H9 (cell line): ENCODE results near the gene FAM110C. TPM values are rescaled to one million over a fixed set of nuclear protein-coding genes. Genes with fewer than 3 reads are reported as not detected.

Experiments
- DNase-seq: peaks from one replicate; pipeline ENCODE4 v3.0.0-alpha.2; 2017
- H2AFZ ChIP-seq: one replicate; pipeline ENCODE4 v1.6.1; 2013; ENCODE audit warnings: mild to moderate bottlenecking, low read length, control low read depth, moderate library complexity
- H2AK5ac ChIP-seq: 2 replicates; pipeline ENCODE4 v1.6.1; 2013; ENCODE audit warnings: low read length, control low read depth, mixed read lengths; ENCODE audit not compliant: insufficient read length
- H2BK120ac ChIP-seq: one replicate; pipeline ENCODE4 v1.6.1; 2013; ENCODE audit warnings: low read depth, mild to moderate bottlenecking, low read length, control low read depth, inconsistent platforms; ENCODE audit not compliant: poor library complexity, severe bottlenecking
- H2BK12ac ChIP-seq: 2 replicates; pipeline ENCODE4 v1.6.1; 2013; ENCODE audit warnings: low read length, control low read depth, mixed read lengths, low read depth; ENCODE audit not compliant: insufficient read length
- H2BK15ac ChIP-seq: 2 replicates; pipeline ENCODE4 v1.6.1; 2013; ENCODE audit warnings: low read depth, low read length, control low read depth
- H2BK20ac ChIP-seq: one replicate; pipeline ENCODE4 v1.6.1; 2013; ENCODE audit warnings: low read depth, mild to moderate bottlenecking, low read length, control low read depth, inconsistent platforms; ENCODE audit not compliant: poor library complexity, severe bottlenecking
- H2BK5ac ChIP-seq: 2 replicates; pipeline ENCODE4 v1.6.1; 2013; ENCODE audit warnings: low read length, control low read depth, mixed read lengths; ENCODE audit not compliant: insufficient read length
- H3K14ac ChIP-seq: 2 replicates; pipeline ENCODE4 v1.6.1; 2013; ENCODE audit warnings: low read length, control low read depth; ENCODE audit not compliant: insufficient read depth
- H3K18ac ChIP-seq: 2 replicates; pipeline ENCODE4 v1.6.1; 2013; ENCODE audit warnings: low read depth, mild to moderate bottlenecking, mixed read lengths, low read length, control low read depth; ENCODE audit not compliant: insufficient read length
- H3K23ac ChIP-seq: 2 replicates; pipeline ENCODE4 v1.6.1; 2013; ENCODE audit warnings: low read length, control low read depth, mixed read lengths, low read depth; ENCODE audit not compliant: insufficient read length
- H3K23me2 ChIP-seq: 2 replicates; pipeline ENCODE4 v1.6.1; 2013; ENCODE audit warnings: low read depth, mild to moderate bottlenecking, mixed read lengths, low read length, control low read depth; ENCODE audit not compliant: insufficient read length, poor library complexity, severe bottlenecking
- H3K27ac ChIP-seq: 2 replicates; pipeline ENCODE4 v1.5.1; 2013; ENCODE audit warnings: low read length, control low read depth, mixed read lengths, low read depth; ENCODE audit not compliant: insufficient read length
- H3K27me3 ChIP-seq: 2 replicates; pipeline ENCODE4 v1.6.1; 2013; ENCODE audit warnings: low read length, control low read depth, inconsistent platforms; ENCODE audit not compliant: insufficient read depth
- H3K4ac ChIP-seq: 2 replicates; pipeline ENCODE4 v1.6.1; 2013; ENCODE audit warnings: low read depth, mild to moderate bottlenecking, control low read depth, inconsistent platforms, low read length, moderate library complexity
- H3K4me1 ChIP-seq: 2 replicates; pipeline ENCODE4 v1.6.1; 2013; ENCODE audit warnings: low read length, control low read depth, inconsistent platforms; ENCODE audit not compliant: insufficient read depth
- H3K4me2 ChIP-seq: 2 replicates; pipeline ENCODE4 v1.6.1; 2013; ENCODE audit warnings: low read length, control low read depth, mixed read lengths; ENCODE audit not compliant: insufficient read length, insufficient read depth
- H3K56ac ChIP-seq: 2 replicates; pipeline ENCODE4 v1.6.1; 2013; ENCODE audit warnings: low read depth, mild to moderate bottlenecking, mixed read lengths, low read length, control low read depth; ENCODE audit not compliant: insufficient read length
- H3K79me1 ChIP-seq: 2 replicates; pipeline ENCODE4 v1.6.1; 2013; ENCODE audit warnings: low read depth, mild to moderate bottlenecking, moderate library complexity, low read length, control low read depth, inconsistent platforms; ENCODE audit not compliant: insufficient read depth, poor library complexity, severe bottlenecking
- H3K79me2 ChIP-seq: 2 replicates; pipeline ENCODE4 v1.6.1; 2013; ENCODE audit warnings: low read length, control low read depth, inconsistent platforms; ENCODE audit not compliant: insufficient read depth
- H3K9ac ChIP-seq: 2 replicates; pipeline ENCODE4 v1.6.1; 2013; ENCODE audit warnings: low read length, control low read depth, mixed read lengths; ENCODE audit not compliant: insufficient read length; ENCODE audit errors: extremely low read depth
- H3K9me3 ChIP-seq: one replicate; pipeline ENCODE4 v1.6.1; 2013; ENCODE audit warnings: low read depth, low read length, inconsistent platforms; ENCODE audit not compliant: control insufficient read depth
- H3T11ph ChIP-seq: one replicate; pipeline ENCODE4 v1.6.1; 2013; ENCODE audit warnings: mild to moderate bottlenecking, low read length, control low read depth, inconsistent platforms
- H4K20me1 ChIP-seq: one replicate; pipeline ENCODE4 v1.6.1; 2013; ENCODE audit not compliant: control insufficient read depth, insufficient read length, insufficient read depth
- H4K5ac ChIP-seq: 2 replicates; pipeline ENCODE4 v1.6.1; 2013; ENCODE audit warnings: low read depth, mild to moderate bottlenecking, mixed read lengths, low read length, control low read depth; ENCODE audit not compliant: insufficient read length
- H4K8ac ChIP-seq: replicated peaks from 2 replicates; pipeline ENCODE4 v1.6.1; 2013; ENCODE audit warnings: low read length, control low read depth, mixed read lengths, low read depth; ENCODE audit not compliant: insufficient read length
- H4K91ac ChIP-seq: 2 replicates; pipeline ENCODE4 v1.6.1; 2013; ENCODE audit warnings: low read depth, mild to moderate bottlenecking, moderate library complexity, mixed read lengths, low read length, control low read depth; ENCODE audit not compliant: insufficient read length
- H3K27ac Mint-ChIP-seq, 3 experiments: 2 replicates in 2 of 3; 3 replicates in 1 of 3; pipeline ENCODE4 v1.8.0; 2020 to 2021; ENCODE audit warnings: mixed read lengths in 3 of 3, mild to moderate bottlenecking in 1 of 3, moderate library complexity in 1 of 3
- H3K27me3 Mint-ChIP-seq: 2 replicates; pipeline ENCODE4 v1.8.0; 2021; ENCODE audit warnings: low read depth, mild to moderate bottlenecking, moderate library complexity, mixed read lengths
- H3K36me3 Mint-ChIP-seq, 3 experiments: 2 replicates in 2 of 3; 3 replicates in 1 of 3; pipeline ENCODE4 v1.8.0; 2020 to 2021; ENCODE audit warnings: low read depth in 3 of 3, mixed read lengths in 3 of 3; ENCODE audit not compliant: insufficient read depth in 1 of 3
- H3K4me1 Mint-ChIP-seq, 2 experiments: 2 replicates each; pipeline ENCODE4 v1.8.0; 2020; ENCODE audit warnings: mixed read lengths in 2 of 2
- H3K4me3 Mint-ChIP-seq, 2 experiments: 2 replicates in 1 of 2; 3 replicates in 1 of 2; pipeline ENCODE4 v1.8.0; 2020 to 2021; ENCODE audit warnings: mild to moderate bottlenecking in 2 of 2, mixed read lengths in 2 of 2, moderate library complexity in 1 of 2
- H3K9me3 Mint-ChIP-seq, 2 experiments: 2 replicates in 1 of 2; 3 replicates in 1 of 2; pipeline ENCODE4 v1.8.0; 2020; ENCODE audit warnings: mild to moderate bottlenecking in 2 of 2, mixed read lengths in 2 of 2, moderate library complexity in 1 of 2
- WGBS: extraction: QIAGEN DNeasy Blood & Tissue Kit; methylation state at CpG from one replicate; pipeline ENCODE4 v1.1.7; 2013; ENCODE audit warnings: missing lambda C conversion rate, low lambda C conversion rate, mixed read lengths; ENCODE audit not compliant: insufficient read length; ENCODE audit errors: extremely low coverage; 5-methylcytosine and 5-hydroxymethylcytosine counted together
- total RNA-seq: library from RNA; stranded (reverse); gene quantifications from 2 replicates; pipeline ENCODE4 v1.2.1, GENCODE V29; 2021
- TF ChIP-seq, protein P1 (sequence below): fragments of 200-600 bp; sonication (generic); conservative IDR thresholded peaks from 3 replicates; pipeline ENCODE4 v1.8.0; 2021; ENCODE audit warnings: antibody characterized with exemption, mild to moderate bottlenecking

Gene FAM110C
- total RNA-seq, 1 experiment from 2014 or later: 3.4 TPM

DNA sequence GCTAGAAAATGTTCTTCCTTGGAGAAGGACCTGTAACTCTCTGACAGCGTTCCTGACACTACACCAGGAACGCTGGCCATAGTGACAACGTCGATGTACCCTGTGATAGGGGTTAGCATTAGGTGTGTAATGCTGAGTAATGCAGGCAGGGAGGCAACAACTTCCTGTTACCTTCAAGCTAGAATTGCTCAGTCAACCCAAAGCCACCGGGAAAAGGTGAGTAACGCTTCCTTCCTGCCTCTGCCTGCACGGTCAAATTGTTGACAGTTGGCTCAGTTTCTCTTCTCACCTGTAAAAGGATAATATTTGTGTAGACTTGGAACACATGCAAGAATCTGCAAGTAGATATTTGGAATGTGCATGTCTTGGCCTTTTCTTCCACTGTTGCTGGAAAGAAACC, 12.7 kb downstream of the FAM110C start:
- peaks cover 7 to 8% of the 10 kb centered on the region in 2 experiments for H3K4me1 Mint-ChIP-seq
- no peak overlapping the region for H4K8ac ChIP-seq
- no peaks in the 10 kb centered on the region; a peak in 1 of 7 replicates for H3K36me3 Mint-ChIP-seq
- no peaks in the 10 kb centered on the region for H3K9me3 ChIP-seq
- no peak overlapping the region for H3K4ac ChIP-seq
- H3K18ac ChIP-seq: no peak overlapping the region
- H3K79me1 ChIP-seq: no peaks in the 10 kb centered on the region
- H3K56ac ChIP-seq: no peak overlapping the region
- H4K20me1 ChIP-seq: no peaks in the 10 kb centered on the region
- DNase-seq: no peak
- no peak overlapping the region for H2BK5ac ChIP-seq
- TF ChIP-seq, protein P1, sequence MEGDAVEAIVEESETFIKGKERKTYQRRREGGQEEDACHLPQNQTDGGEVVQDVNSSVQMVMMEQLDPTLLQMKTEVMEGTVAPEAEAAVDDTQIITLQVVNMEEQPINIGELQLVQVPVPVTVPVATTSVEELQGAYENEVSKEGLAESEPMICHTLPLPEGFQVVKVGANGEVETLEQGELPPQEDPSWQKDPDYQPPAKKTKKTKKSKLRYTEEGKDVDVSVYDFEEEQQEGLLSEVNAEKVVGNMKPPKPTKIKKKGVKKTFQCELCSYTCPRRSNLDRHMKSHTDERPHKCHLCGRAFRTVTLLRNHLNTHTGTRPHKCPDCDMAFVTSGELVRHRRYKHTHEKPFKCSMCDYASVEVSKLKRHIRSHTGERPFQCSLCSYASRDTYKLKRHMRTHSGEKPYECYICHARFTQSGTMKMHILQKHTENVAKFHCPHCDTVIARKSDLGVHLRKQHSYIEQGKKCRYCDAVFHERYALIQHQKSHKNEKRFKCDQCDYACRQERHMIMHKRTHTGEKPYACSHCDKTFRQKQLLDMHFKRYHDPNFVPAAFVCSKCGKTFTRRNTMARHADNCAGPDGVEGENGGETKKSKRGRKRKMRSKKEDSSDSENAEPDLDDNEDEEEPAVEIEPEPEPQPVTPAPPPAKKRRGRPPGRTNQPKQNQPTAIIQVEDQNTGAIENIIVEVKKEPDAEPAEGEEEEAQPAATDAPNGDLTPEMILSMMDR: no peak
- H4K91ac ChIP-seq: no peak overlapping the region
- H2BK12ac ChIP-seq: no peak overlapping the region
- H3K27ac ChIP-seq: no peak overlapping the region
- H3K4me1 ChIP-seq: no peaks in the 10 kb centered on the region
- H3K9me3 Mint-ChIP-seq: no peaks in the 10 kb centered on the region
- no peak overlapping the region for H2AK5ac ChIP-seq
- H3K4me3 Mint-ChIP-seq: no peak overlapping the region
- no peak overlapping the region for H3K9ac ChIP-seq
- H3K27me3 ChIP-seq: no peaks in the 10 kb centered on the region
- no peak overlapping the region for H2BK120ac ChIP-seq
- no peak overlapping the region for H3T11ph ChIP-seq
- no peak overlapping the region for H3K4me2 ChIP-seq
- no peak overlapping the region for H3K23ac ChIP-seq
- no peaks in the 10 kb centered on the region for H3K23me2 ChIP-seq
- no peak overlapping the region for H2AFZ ChIP-seq
- peaks cover 3% of the 10 kb centered on the region; the same call in 1 of the 2 replicates for H3K27me3 Mint-ChIP-seq
- H2BK20ac ChIP-seq: no peak overlapping the region
- WGBS: no CpG with 5 or more reads among the region's 7 CpGs
- H4K5ac ChIP-seq: no peak overlapping the region
- H3K79me2 ChIP-seq: no peaks in the 10 kb centered on the region
- no peak overlapping the region for H3K14ac ChIP-seq
- no peak overlapping the region for H2BK15ac ChIP-seq
- H3K27ac Mint-ChIP-seq: no peak overlapping the region
